BLaER1 treated with 17β-estradiol and CSF1 and Interleukin-3, amounts not matched to agents 10 nM and 100 nM (cell line): ENCODE results near the gene TMOD4.

Source experiments
- H3K27ac ChIP-seq, 11 experiments: shearing (Covaris generic); formaldehyde crosslinking; 2 replicates each; pipeline ENCODE4 v1.8.1; 2022
- H3K27me3 ChIP-seq, 11 experiments: shearing (Covaris generic); formaldehyde crosslinking; 2 replicates each; pipeline ENCODE4 v1.8.1; 2022
- H3K36me3 ChIP-seq, 11 experiments: shearing (Covaris generic); formaldehyde crosslinking; 2 replicates each; pipeline ENCODE4 v1.8.1; 2022
- H3K4me1 ChIP-seq, 10 experiments: shearing (Covaris generic); formaldehyde crosslinking; 2 replicates each; pipeline ENCODE4 v1.8.1; 2022
- H3K4me2 ChIP-seq, 11 experiments: shearing (Covaris generic); formaldehyde crosslinking; 2 replicates each; pipeline ENCODE4 v1.8.1; 2022
- H3K4me3 ChIP-seq, 10 experiments: shearing (Covaris generic); formaldehyde crosslinking; 2 replicates each; pipeline ENCODE4 v1.8.1; 2022
- H3K9ac ChIP-seq, 11 experiments: shearing (Covaris generic); formaldehyde crosslinking; 2 replicates each; pipeline ENCODE4 v1.8.1; 2022
- H3K9me3 ChIP-seq, 11 experiments: shearing (Covaris generic); formaldehyde crosslinking; replicated peaks in 1 of 11; 2 replicates each; pipeline ENCODE4 v1.8.1; 2022
- H4K20me1 ChIP-seq, 11 experiments: shearing (Covaris generic); formaldehyde crosslinking; 2 replicates each; pipeline ENCODE4 v1.8.1; 2022
- Cebpa-rat ChIP-seq, 11 experiments: shearing (Covaris generic); IDR thresholded peaks; 2 replicates each; pipeline ENCODE4 v1.8.1; 2022

The TMOD4 gene

DNA sequence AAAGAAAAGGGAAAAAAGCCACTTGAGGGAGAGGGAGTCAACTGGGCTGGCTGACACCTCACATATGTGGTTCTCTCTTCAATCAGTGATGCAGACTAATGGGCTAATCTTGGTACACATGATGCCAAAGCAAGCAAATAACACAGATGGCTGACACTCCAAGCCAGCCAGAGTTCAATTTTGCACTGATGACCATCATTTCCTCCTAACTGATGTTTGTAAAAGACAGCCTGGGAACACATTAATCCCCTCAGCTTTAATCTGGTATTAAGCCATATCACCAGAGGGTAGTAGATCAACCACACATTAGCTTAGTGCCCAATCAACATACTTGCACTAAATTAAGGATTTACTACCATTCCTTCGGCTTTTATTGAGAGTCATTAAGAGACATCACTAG is 11.4 kb upstream of the TMOD4 start:
- Histone ChIP-seq H3K36me3 (peaks cover 38 to 52% (median 49%) of the 10 kb centered on the region in 11 experiments), H4K20me1 (peaks cover 0 to 9% (median 0%) of the 10 kb centered on the region in 11 experiments; a peak in 4 of 22 replicates), H3K27me3 (no peaks in the 10 kb centered on the region), H3K9ac (0 out of 22 replicates have a peak overlapping the region, but pooled peaks of 1 of the 11 experiments have one; percentile 2), H3K27ac (no peak overlapping the region), H3K9me3 (no peaks in the 10 kb centered on the region), H3K4me2 (no peak overlapping the region; a peak in 1 of 22 replicates), H3K4me1 (peaks cover 22 to 29% (median 24%) of the 10 kb centered on the region in 10 experiments), H3K4me3 (no peak overlapping the region)
- no peak for TF ChIP-seq Cebpa-rat (IDR thresholded peaks at IDR 0.05)

DNA sequence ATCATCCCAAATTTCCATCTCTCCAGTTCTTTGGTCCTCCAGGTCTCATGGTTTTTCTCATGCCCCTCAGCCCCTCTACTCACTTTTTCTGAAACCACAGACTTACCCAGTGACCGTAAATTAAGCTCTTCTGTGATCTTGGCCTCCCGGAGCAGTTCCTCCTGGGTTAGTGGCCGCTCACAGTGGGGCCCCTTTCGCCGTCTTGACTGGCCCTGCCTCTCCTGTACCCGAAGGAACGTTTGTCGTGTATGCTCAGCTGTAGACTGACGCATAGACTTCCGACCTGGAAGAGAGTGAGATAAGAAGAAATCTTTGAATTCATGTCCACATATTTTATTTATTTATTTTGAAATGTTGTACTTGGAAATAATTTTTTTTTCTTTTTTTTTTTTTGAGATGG is 8.4 kb upstream of the TMOD4 start:
- Histone ChIP-seq H3K4me1 (peaks cover 16 to 22% (median 17%) of the 10 kb centered on the region in 10 experiments), H3K27ac (no peak overlapping the region), H3K27me3 (no peaks in the 10 kb centered on the region), H3K9me3 (no peaks in the 10 kb centered on the region), H3K36me3 (peaks cover 68 to 82% (median 79%) of the 10 kb centered on the region in 11 experiments), H3K4me3 (no peak overlapping the region), H3K4me2 (no peak overlapping the region), H4K20me1 (peaks cover 0 to 9% (median 0%) of the 10 kb centered on the region in 11 experiments; a peak in 4 of 22 replicates), H3K9ac (no peak overlapping the region)
- TF ChIP-seq Cebpa-rat (IDR thresholded peaks at IDR 0.05), result no peak

DNA sequence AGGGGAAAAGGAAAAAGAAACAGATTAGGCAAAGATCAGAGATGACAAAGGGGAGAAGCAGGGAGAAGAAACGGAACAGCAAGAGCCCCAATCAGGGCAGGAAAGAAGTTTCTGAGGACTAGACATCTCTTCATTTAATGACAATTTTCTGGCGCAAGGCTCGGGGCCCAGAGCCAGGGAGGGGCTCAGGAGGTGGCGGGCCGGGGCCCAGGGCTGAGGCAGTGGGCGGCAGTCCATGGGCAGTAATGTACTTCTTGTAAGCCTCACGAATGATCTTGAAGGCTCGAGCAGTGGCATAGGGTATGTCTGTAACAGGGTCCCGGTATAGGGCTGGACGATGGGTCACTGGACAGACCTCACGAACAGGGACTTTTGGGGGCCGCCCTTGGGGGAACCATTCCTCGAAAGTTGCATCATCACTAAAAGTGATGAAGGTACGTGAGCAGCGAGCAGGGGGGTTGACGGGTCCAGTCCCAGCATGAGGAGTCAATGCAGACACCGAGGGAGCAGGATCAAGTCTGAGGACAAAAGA is 799 bp upstream of the TMOD4 start:
- Histone ChIP-seq H3K36me3 (peaks cover 81 to 96% (median 91%) of the 10 kb centered on the region in 11 experiments), H3K9ac (0 out of 22 replicates have a peak overlapping the region, but pooled peaks of 1 of the 11 experiments have one; percentile 22), H3K4me3 (no peak overlapping the region), H4K20me1 (peaks cover 0 to 9% (median 0%) of the 10 kb centered on the region in 11 experiments; a peak in 3 of 22 replicates), H3K4me2 (no peak overlapping the region; a peak in 1 of 22 replicates), H3K4me1 (peaks cover 0 to 14% (median 0%) of the 10 kb centered on the region in 10 experiments; a peak in 6 of 20 replicates), H3K9me3 (no peaks in the 10 kb centered on the region), H3K27ac (peak overlapping the region in 1 of 11 experiments; percentile 10; a peak in 1 of 22 replicates), H3K27me3 (no peaks in the 10 kb centered on the region)
- 0 out of 22 replicates have a peak, but pooled peaks of 1 of the 11 experiments have one; percentile 11 for TF ChIP-seq Cebpa-rat (IDR thresholded peaks at IDR 0.05)

DNA sequence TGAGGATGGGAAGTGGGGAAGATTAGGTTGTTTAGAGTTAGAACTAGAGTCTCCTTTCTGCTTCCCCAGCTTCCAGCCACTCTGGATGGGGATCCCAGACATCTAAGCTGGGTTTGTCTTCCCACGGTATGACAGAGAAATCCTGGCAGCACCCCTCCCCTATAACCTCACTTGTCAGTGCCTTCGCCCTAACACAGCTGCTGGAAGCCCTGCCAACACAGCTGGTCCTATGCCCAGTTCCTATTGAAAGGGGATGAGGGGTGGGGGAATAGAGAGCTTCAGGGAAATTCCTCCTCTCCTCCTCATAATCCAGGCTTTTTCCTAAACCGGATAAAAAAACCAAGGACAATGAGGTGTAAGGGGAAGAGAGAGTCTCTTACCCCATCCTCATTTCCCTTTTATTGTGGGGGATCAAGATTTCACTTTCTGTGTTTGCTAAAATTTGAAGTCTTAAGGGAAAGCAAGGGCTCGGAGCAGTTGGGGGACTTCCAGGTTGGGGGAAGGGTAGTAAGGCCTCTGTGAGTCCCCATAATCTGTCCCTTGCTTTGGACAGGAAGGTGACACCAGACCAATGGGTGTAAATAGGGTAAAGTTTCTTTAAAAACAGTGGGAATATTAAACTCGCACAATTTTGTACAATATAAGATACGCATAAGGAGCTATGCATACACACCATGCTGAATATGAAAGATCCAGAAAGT is 590 bp downstream of the TMOD4 start:
- TF ChIP-seq Cebpa-rat (IDR thresholded peaks at IDR 0.05), result no peak
- H3K9me3 ChIP-seq, result no peaks in the 10 kb centered on the region
- peaks cover 81 to 96% (median 91%) of the 10 kb centered on the region in 11 experiments for H3K36me3 ChIP-seq
- H3K27me3 ChIP-seq, result no peaks in the 10 kb centered on the region
- H3K27ac ChIP-seq, result peak overlapping the region in 5 of 11 experiments; percentile 8 to 49 (median 34); a peak in 6 of 22 replicates
- no peak overlapping the region for H3K4me3 ChIP-seq
- H3K4me1 ChIP-seq, result peaks cover 0 to 14% (median 0%) of the 10 kb centered on the region in 10 experiments; a peak in 6 of 20 replicates
- peak overlapping the region in 2 of 11 experiments; percentile 13 to 41; a peak in 2 of 22 replicates for H3K9ac ChIP-seq
- H3K4me2 ChIP-seq, result peak overlapping the region in 2 of 11 experiments; percentile 5 to 33; a peak in 1 of 22 replicates
- peaks cover 0 to 21% (median 4%) of the 10 kb centered on the region in 11 experiments; a peak in 6 of 22 replicates for H4K20me1 ChIP-seq

DNA sequence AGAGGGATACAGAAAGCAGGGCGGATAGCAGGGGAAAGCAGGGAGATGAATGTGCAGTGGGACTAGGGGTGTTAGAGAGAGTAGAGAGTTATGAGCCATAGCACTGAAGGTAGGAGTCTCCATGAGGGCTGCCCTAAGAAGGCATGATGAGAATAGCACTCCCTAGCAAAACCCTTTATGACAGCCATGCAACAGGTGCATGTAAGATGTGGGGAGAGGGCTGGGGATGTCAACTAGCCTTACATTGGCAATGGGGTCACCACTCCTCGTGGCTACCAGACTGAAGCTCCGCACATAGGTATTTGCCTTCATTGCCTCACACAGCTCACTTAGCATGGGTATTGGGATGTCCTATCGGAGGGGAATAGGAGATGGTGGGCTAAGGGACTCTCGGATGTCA is 4.6 kb downstream of the TMOD4 start:
- Histone ChIP-seq H3K4me3 (no peak overlapping the region), H3K36me3 (peaks cover 73 to 90% (median 83%) of the 10 kb centered on the region in 11 experiments), H3K4me2 (no peak overlapping the region), H3K27me3 (no peaks in the 10 kb centered on the region), H3K27ac (no peak overlapping the region), H3K9ac (no peak overlapping the region), H4K20me1 (peaks cover 0 to 25% (median 4%) of the 10 kb centered on the region in 11 experiments; a peak in 7 of 22 replicates), H3K9me3 (no peaks in the 10 kb centered on the region), H3K4me1 (peaks cover 10 to 28% (median 14%) of the 10 kb centered on the region in 10 experiments)
- no peak for TF ChIP-seq Cebpa-rat (IDR thresholded peaks at IDR 0.05)

DNA sequence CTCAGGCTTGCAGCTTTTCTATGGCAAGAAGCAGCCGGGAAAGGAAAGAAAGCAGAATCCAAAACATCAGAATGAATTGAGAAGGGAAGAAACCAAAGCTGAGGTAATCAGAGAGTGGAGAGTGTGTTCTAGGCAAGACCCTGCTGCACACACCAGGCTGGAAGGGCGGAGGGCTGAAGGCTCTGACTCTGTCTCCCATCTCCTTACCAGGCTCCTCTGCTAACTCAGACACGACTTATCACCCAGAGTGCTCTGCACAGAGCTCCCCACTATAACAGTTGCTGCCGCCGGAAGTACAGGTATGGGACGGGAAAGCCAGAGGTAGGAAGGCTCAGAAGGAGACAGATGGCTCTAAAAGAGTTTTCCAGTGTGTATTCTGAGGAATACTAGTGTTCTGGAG is 8.7 kb downstream of the TMOD4 start:
- peak overlapping the region in 10 of 11 experiments; percentile 73 to 89 (median 86); a peak in 17 of 22 replicates for H3K27ac ChIP-seq

DNA sequence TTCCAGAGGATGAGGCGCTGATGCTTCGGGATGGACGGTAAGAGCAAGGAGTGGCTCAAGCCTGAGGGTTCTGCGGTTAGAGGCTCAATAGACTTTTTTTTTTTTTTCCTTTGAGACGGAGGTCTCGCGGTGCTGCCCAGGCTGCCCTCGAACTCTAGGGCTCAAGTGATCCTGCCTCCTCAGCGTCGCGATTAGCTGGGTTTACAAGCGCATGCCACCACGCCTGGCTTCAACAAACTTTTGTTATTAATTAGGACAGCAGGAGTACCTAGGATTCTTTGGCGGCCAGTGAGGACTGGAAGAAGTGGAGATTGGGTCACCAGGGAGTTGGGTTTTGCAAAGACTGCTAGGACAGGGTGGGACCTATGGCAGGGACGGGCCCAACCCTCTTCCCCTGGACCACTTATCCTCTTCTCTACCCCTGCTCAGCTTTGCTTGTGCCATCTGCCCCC is 9.2 kb downstream of the TMOD4 start:
- H3K27me3 ChIP-seq, result no peaks in the 10 kb centered on the region
- no peaks in the 10 kb centered on the region for H3K9me3 ChIP-seq
- peak overlapping the region; percentile 91 to 100 (median 97) for H3K4me2 ChIP-seq
- H3K4me1 ChIP-seq, result peaks cover 33 to 58% (median 52%) of the 10 kb centered on the region in 10 experiments
- TF ChIP-seq Cebpa-rat (IDR thresholded peaks at IDR 0.05), result no peak
- H4K20me1 ChIP-seq, result peaks cover 0 to 51% (median 20%) of the 10 kb centered on the region in 11 experiments; a peak in 12 of 22 replicates
- peak overlapping the region; percentile 83 to 94 (median 89) for H3K9ac ChIP-seq
- H3K27ac ChIP-seq, result peak overlapping the region; percentile 73 to 89 (median 86)
- H3K36me3 ChIP-seq, result peaks cover 48 to 83% (median 66%) of the 10 kb centered on the region in 11 experiments
- peak overlapping the region; percentile 72 to 94 (median 88) for H3K4me3 ChIP-seq

More for the DNA sequence above, 8.7 kb downstream of the TMOD4 start:
- peaks cover 51 to 83% (median 66%) of the 10 kb centered on the region in 11 experiments for H3K36me3 ChIP-seq
- no peaks in the 10 kb centered on the region for H3K9me3 ChIP-seq
- peaks cover 0 to 45% (median 14%) of the 10 kb centered on the region in 11 experiments; a peak in 12 of 22 replicates for H4K20me1 ChIP-seq
- H3K9ac ChIP-seq, result peak overlapping the region; percentile 83 to 94 (median 89)
- no peaks in the 10 kb centered on the region for H3K27me3 ChIP-seq
- peak overlapping the region; percentile 72 to 94 (median 88) for H3K4me3 ChIP-seq
- H3K4me1 ChIP-seq, result peaks cover 33 to 52% (median 46%) of the 10 kb centered on the region in 10 experiments
- TF ChIP-seq Cebpa-rat (IDR thresholded peaks at IDR 0.05), result no peak
- H3K4me2 ChIP-seq, result peak overlapping the region; percentile 91 to 100 (median 97)

DNA sequence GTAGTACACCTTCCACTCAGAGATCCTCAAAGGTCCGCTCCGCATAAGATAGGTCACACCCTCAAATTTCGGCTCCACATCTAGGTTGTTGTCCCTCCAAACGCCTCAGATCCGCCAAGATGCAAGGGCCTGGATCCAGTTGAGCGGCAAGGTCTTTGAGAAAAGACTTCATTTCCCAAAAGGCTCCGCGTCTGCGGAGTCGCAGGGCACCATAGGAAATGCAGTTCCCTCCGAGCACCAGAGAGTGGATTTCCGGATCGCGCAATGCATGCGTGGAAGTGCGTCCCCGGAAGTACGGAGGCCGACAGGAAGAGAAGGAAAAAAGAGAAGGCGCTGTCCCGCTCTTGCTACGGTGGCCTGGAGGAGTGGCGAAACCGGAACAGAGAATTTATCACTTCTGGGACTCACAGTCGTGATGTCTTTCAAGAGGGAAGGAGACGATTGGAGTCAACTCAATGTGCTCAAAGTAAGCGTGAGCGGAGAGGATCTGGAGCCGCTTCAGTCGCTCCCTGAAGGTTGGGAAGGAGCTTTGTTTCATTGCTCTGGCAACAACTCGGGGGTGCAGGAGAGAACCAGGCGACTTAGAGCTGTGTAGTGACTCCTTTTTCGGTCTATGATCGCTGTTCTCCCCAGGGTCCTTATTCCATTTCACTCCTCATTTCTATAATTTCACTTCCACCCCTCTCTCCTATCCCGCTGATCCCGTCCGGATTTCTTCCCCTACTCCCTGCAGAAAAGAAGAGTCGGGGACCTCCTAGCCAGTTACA is 9.9 kb downstream of the TMOD4 start, which contains the start of the genes LYSMD1 and SCNM1:
LYSMD1 (minus strand) TSS at position 165 of the 767 bp plus-strand sequence. CDS start 644 bp downstream, outside the sequence.
SCNM1 (plus strand) TSS at position 407 of the 767 bp plus-strand sequence; CDS start at position 416, 9 bp downstream.
- H3K27me3 ChIP-seq, result no peaks in the 10 kb centered on the region
- H3K9ac ChIP-seq, result peak within 1 kb of the TSS; percentile 83 to 94 (median 89)
- peak within 1 kb of the TSS; percentile 72 to 94 (median 88) for H3K4me3 ChIP-seq
- H4K20me1 ChIP-seq, result peaks cover 0 to 49% (median 23%) of the 10 kb centered on the region in 11 experiments; a peak in 12 of 22 replicates
- no peak for TF ChIP-seq Cebpa-rat (IDR thresholded peaks at IDR 0.05)
- peaks cover 33 to 64% (median 58%) of the 10 kb centered on the region in 10 experiments for H3K4me1 ChIP-seq
- H3K9me3 ChIP-seq, result no peaks in the 10 kb centered on the region
- H3K27ac ChIP-seq, result peak within 1 kb of the TSS; percentile 73 to 89 (median 86)
- peaks cover 44 to 83% (median 65%) of the 10 kb centered on the region in 11 experiments for H3K36me3 ChIP-seq
- H3K4me2 ChIP-seq, result peak within 1 kb of the TSS; percentile 91 to 100 (median 97)
